ENCODE results near the gene MLST8.

The MLST8 gene

GRCh38 chr16:2237102-2237482, 31.8 kb downstream of the MLST8 start:
- H4K20me1 ChIP-seq (ENCODE audit: insufficient read depth, low read length) = no peaks in the 10 kb centered on the region
- H3K36me3 ChIP-seq (ENCODE audit: insufficient read depth, low read length) = peaks cover 71% of the 10 kb centered on the region
- no peaks in the 10 kb centered on the region for H3K9me2 ChIP-seq (ENCODE audit: low read depth, low read length)
- no peak overlapping the region for H2AFZ ChIP-seq (ENCODE audit: low read length)
- no peak overlapping the region for H3K4me3 ChIP-seq (ENCODE audit: low read depth, low read length, poor library complexity, severe bottlenecking)
- H3K27ac ChIP-seq (ENCODE audit: low read depth, low read length, poor library complexity, severe bottlenecking) = no peak overlapping the region
- no peaks in the 10 kb centered on the region for H3K27me3 ChIP-seq (ENCODE audit: insufficient read depth, low read length)
- no peak overlapping the region for H3K4me2 ChIP-seq (ENCODE audit: low read length)
- TF ChIP-seq EZH2 (IDR thresholded peaks at IDR 0.05; ENCODE audit: borderline replicate concordance, low read length) (no peak), CTCF (IDR thresholded peaks at IDR 0.05; ENCODE audit: low read length) (no peak)
- H3K9ac ChIP-seq (ENCODE audit: low read length) = no peak overlapping the region
- H3K79me2 ChIP-seq (ENCODE audit: insufficient read depth, low read length) = no peaks in the 10 kb centered on the region
- H3K4me1 ChIP-seq (ENCODE audit: insufficient read depth, low read length, severe bottlenecking) = no peaks in the 10 kb centered on the region
- 0 out of 2 replicates have a peak, but pooled peaks cover 3% of the 10 kb centered on the region for H3F3A ChIP-seq (ENCODE audit: insufficient read depth, low read length)
- H3K9me3 ChIP-seq (ENCODE audit: low read length) = no peaks in the 10 kb centered on the region

GRCh38 chr16:2237493-2238149, 32.4 kb downstream of the MLST8 start:
- H3K9ac ChIP-seq (ENCODE audit: low read length) = no peak overlapping the region
- no peaks in the 10 kb centered on the region for H3K9me3 ChIP-seq (ENCODE audit: low read length)
- H2AFZ ChIP-seq (ENCODE audit: low read length) = no peak overlapping the region
- no peaks in the 10 kb centered on the region for H3K4me1 ChIP-seq (ENCODE audit: insufficient read depth, low read length, severe bottlenecking)
- no peaks in the 10 kb centered on the region for H4K20me1 ChIP-seq (ENCODE audit: insufficient read depth, low read length)
- H3F3A ChIP-seq (ENCODE audit: insufficient read depth, low read length) = 0 out of 2 replicates have a peak, but pooled peaks cover 3% of the 10 kb centered on the region
- no peak overlapping the region for H3K4me2 ChIP-seq (ENCODE audit: low read length)
- H3K36me3 ChIP-seq (ENCODE audit: insufficient read depth, low read length) = peaks cover 71% of the 10 kb centered on the region
- H3K79me2 ChIP-seq (ENCODE audit: insufficient read depth, low read length) = no peaks in the 10 kb centered on the region
- H3K4me3 ChIP-seq (ENCODE audit: low read depth, low read length, poor library complexity, severe bottlenecking) = no peak overlapping the region
- no peak for TF ChIP-seq EZH2 (IDR thresholded peaks at IDR 0.05; ENCODE audit: borderline replicate concordance, low read length)
- no peak for TF ChIP-seq CTCF (IDR thresholded peaks at IDR 0.05; ENCODE audit: low read length)
- no peaks in the 10 kb centered on the region for H3K27me3 ChIP-seq (ENCODE audit: insufficient read depth, low read length)
- H3K27ac ChIP-seq (ENCODE audit: low read depth, low read length, poor library complexity, severe bottlenecking) = no peak overlapping the region
- no peaks in the 10 kb centered on the region for H3K9me2 ChIP-seq (ENCODE audit: low read depth, low read length)

GRCh38 chr16:2238150-2238837, 33.0 kb downstream of the MLST8 start:
- Histone ChIP-seq H4K20me1 (ENCODE audit: insufficient read depth, low read length) (no peaks in the 10 kb centered on the region), H3K9ac (ENCODE audit: low read length) (no peak overlapping the region), H3K4me2 (ENCODE audit: low read length) (no peak overlapping the region), H3F3A (ENCODE audit: insufficient read depth, low read length) (0 out of 2 replicates have a peak, but pooled peaks cover 3% of the 10 kb centered on the region), H3K4me1 (ENCODE audit: insufficient read depth, low read length, severe bottlenecking) (no peaks in the 10 kb centered on the region), H3K27ac (ENCODE audit: low read depth, low read length, poor library complexity, severe bottlenecking) (no peak overlapping the region), H3K79me2 (ENCODE audit: insufficient read depth, low read length) (no peaks in the 10 kb centered on the region), H3K27me3 (ENCODE audit: insufficient read depth, low read length) (no peaks in the 10 kb centered on the region), H3K9me3 (ENCODE audit: low read length) (no peaks in the 10 kb centered on the region), H3K9me2 (ENCODE audit: low read depth, low read length) (no peaks in the 10 kb centered on the region), H3K36me3 (ENCODE audit: insufficient read depth, low read length) (peaks cover 71% of the 10 kb centered on the region), H2AFZ (ENCODE audit: low read length) (no peak overlapping the region), H3K4me3 (ENCODE audit: low read depth, low read length, poor library complexity, severe bottlenecking) (no peak overlapping the region)
- no peak for TF ChIP-seq EZH2 (IDR thresholded peaks at IDR 0.05; ENCODE audit: borderline replicate concordance, low read length)
- no peak for TF ChIP-seq CTCF (IDR thresholded peaks at IDR 0.05; ENCODE audit: low read length)

Data from OCI-LY1 (cell line).